ENCODE data around the gene MLLT1. TPM values are rescaled to one million over a fixed set of nuclear protein-coding genes. Genes with fewer than 3 reads are reported as not detected.
"Not testable (repeated sequence)": the region's sequence is repeated elsewhere in the genome, so short reads cannot be mapped to it uniquely, and the experiment has no call there.

The MLLT1 gene
- total RNA-seq, 1 donor from 2014 or later, result 106 TPM

- TF ChIP-seq CTCF (IDR thresholded peaks at IDR 0.05; ENCODE audit: unreplicated experiment), result no peak
- DNase-seq (ENCODE audit: low spot score, unreplicated experiment), result no peak
- peaks cover 1% of the 10 kb centered on the region for H3K36me3 Mint-ChIP-seq (ENCODE audit: insufficient read depth)
Observed at GRCh38 chr19:6319376-6319775, 39.6 kb upstream of the MLLT1 start.

DNA sequence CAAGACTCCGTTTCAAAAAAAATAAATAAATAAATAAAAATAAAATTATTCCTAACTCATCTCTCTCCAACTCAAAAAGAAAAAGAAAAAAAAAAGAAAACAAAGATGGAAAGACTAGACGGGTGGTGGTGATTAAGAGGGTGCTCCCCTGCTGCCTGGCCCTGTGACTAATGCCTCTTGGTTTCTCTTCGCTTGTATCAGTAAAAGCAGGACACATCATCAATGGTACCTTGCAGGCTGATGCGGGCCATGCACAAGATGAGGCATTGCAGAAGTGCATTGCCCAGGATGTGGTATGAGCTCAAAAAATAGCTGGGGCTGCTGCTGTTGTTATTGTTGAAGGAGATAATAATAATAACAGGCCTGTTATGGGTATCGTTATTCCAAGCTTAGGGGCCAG, 39.0 kb upstream of the MLLT1 start:
- no peak overlapping the region for H3K27ac Mint-ChIP-seq
- no peak for DNase-seq (ENCODE audit: low spot score, unreplicated experiment)
- H3K4me3 Mint-ChIP-seq (ENCODE audit: low read depth), result no peak overlapping the region
- H3K27me3 Mint-ChIP-seq, result peaks cover 20% of the 10 kb centered on the region
- H3K36me3 Mint-ChIP-seq (ENCODE audit: insufficient read depth), result peaks cover 1% of the 10 kb centered on the region
- peaks cover 4% of the 10 kb centered on the region for H3K9me3 Mint-ChIP-seq (ENCODE audit: low read depth)
- H3K4me1 Mint-ChIP-seq (ENCODE audit: low read depth), result no peaks in the 10 kb centered on the region
- TF ChIP-seq CTCF (IDR thresholded peaks at IDR 0.05; ENCODE audit: unreplicated experiment), result no peak

More at GRCh38 chr19:6319376-6319775, 39.6 kb upstream of the MLLT1 start:
- Mint-ChIP-seq H3K4me3 (ENCODE audit: low read depth) (no peak overlapping the region), H3K27me3 (peaks cover 20% of the 10 kb centered on the region), H3K9me3 (ENCODE audit: low read depth) (peaks cover 4% of the 10 kb centered on the region), H3K4me1 (ENCODE audit: low read depth) (no peaks in the 10 kb centered on the region), H3K27ac (no peak overlapping the region)

- not testable (repeated sequence) for DNase-seq (ENCODE audit: low spot score, unreplicated experiment); H3K9me3 Mint-ChIP-seq (ENCODE audit: low read depth); H3K4me3 Mint-ChIP-seq (ENCODE audit: low read depth); H3K4me1 Mint-ChIP-seq (ENCODE audit: low read depth); H3K36me3 Mint-ChIP-seq (ENCODE audit: insufficient read depth); H3K27ac Mint-ChIP-seq
- peaks cover 13% of the 10 kb centered on the region for H3K27me3 Mint-ChIP-seq
Observed at GRCh38 chr19:6315646-6316045, 35.9 kb upstream of the MLLT1 start.

- no peak for TF ChIP-seq CTCF (IDR thresholded peaks at IDR 0.05; ENCODE audit: unreplicated experiment)
- Mint-ChIP-seq H3K4me3 (ENCODE audit: low read depth) (no peak overlapping the region), H3K27ac (no peak overlapping the region), H3K4me1 (ENCODE audit: low read depth) (no peaks in the 10 kb centered on the region), H3K36me3 (ENCODE audit: insufficient read depth) (no peaks in the 10 kb centered on the region), H3K27me3 (peaks cover 13% of the 10 kb centered on the region), H3K9me3 (ENCODE audit: low read depth) (peaks cover 4% of the 10 kb centered on the region)
- DNase-seq (ENCODE audit: low spot score, unreplicated experiment), result no peak
Observed at GRCh38 chr19:6313398-6313969, 33.7 kb upstream of the MLLT1 start.

DNA sequence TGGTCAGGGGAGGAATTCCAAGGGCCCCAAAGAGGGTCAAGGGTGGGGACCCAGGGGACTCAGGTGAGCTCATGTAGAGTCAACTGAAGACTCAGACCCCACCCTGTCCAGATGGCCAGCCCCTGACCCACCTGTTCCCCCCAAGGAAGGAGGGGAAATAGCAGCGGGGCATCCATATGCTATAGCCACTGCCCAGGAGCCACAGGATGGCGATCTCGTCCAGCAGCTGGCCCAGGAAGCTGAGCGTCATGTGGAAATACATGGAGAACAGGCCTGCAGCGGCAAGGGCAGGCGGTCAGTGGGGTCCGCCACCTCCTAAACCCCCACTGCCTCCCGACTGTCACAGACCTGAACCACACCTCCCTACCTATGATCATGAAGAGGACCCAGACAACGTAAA, 32.2 kb upstream of the MLLT1 start:
- Mint-ChIP-seq H3K27me3 (peaks cover 11% of the 10 kb centered on the region), H3K36me3 (ENCODE audit: insufficient read depth) (no peaks in the 10 kb centered on the region), H3K4me3 (ENCODE audit: low read depth) (no peak overlapping the region), H3K9me3 (ENCODE audit: low read depth) (peaks cover 4% of the 10 kb centered on the region), H3K4me1 (ENCODE audit: low read depth) (no peaks in the 10 kb centered on the region), H3K27ac (no peak overlapping the region)
- TF ChIP-seq CTCF (IDR thresholded peaks at IDR 0.05; ENCODE audit: unreplicated experiment), result no peak
- no peak for DNase-seq (ENCODE audit: low spot score, unreplicated experiment)

DNA sequence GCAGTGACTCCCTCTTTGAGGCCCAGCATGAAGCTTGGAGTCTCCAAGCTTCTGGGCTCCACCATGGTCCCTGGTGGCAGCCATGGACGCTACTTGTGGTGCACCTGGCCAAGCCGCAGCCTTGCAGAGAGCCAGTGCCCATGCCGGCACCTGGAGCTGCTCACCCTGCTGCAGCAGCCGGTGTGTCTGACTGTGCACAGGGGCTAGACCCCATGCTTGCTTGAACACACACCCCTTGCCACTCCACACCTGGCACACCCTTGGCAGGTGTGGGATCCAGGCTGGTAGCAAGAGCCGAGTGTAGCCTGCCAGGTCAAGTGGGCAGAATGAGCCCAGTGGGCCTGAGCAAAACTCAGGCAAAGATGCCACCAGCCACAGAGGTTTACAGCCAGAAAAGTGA, 18.6 kb upstream of the MLLT1 start:
- H3K4me1 Mint-ChIP-seq (ENCODE audit: low read depth), result no peaks in the 10 kb centered on the region
- H3K27ac Mint-ChIP-seq, result no peak overlapping the region
- peaks cover 1% of the 10 kb centered on the region for H3K27me3 Mint-ChIP-seq
- H3K36me3 Mint-ChIP-seq (ENCODE audit: insufficient read depth), result peaks cover 2% of the 10 kb centered on the region
- no peak overlapping the region for H3K4me3 Mint-ChIP-seq (ENCODE audit: low read depth)
- no peak for TF ChIP-seq CTCF (IDR thresholded peaks at IDR 0.05; ENCODE audit: unreplicated experiment)
- no peak for DNase-seq (ENCODE audit: low spot score, unreplicated experiment)
- H3K9me3 Mint-ChIP-seq (ENCODE audit: low read depth), result peaks cover 15% of the 10 kb centered on the region

Measured in progenitor cell of endocrine pancreas (in vitro differentiated cells).